HCT116 (cell line): ENCODE data around the gene ERMN. TPM values are rescaled to one million over a fixed set of nuclear protein-coding genes. Genes with fewer than 3 reads are reported as not detected.

ENCODE experiments used
- ATAC-seq: fragments of 200-7000 bp; cut with Tn5 transposase; 2 replicates; pipeline ENCODE4 v1.9.1; 2020; ENCODE audit warnings: mild to moderate bottlenecking, moderate library complexity
- BruUV-seq: library from RNA; stranded (reverse); fragments of 400-500 nt; replicated peaks from 2 replicates; lab custom pipeline; 2021; lab: Mats Ljungman, UMichigan
- CTCF ChIA-PET: fragments of 300-600 bp; sonication (Branson Sonifier 250); formaldehyde crosslinking; loops from one replicate; lab custom pipeline; 2021; ENCODE audit warnings: antibody characterized with exemption; lab: Charles Lee
- POLR2A ChIA-PET: fragments of 300-600, 350-600 bp; sonication (Branson Sonifier 250); formaldehyde crosslinking; loops from one replicate; lab custom pipeline; 2021; ENCODE audit warnings: antibody characterized with exemption; lab: Charles Lee
- RAD21 ChIA-PET, 2 experiments: fragments of 300-600 bp; sonication (Branson Sonifier 250); formaldehyde crosslinking; loops; one replicate each; lab custom pipeline; 2023; ENCODE audit warnings: low total read pairs in 2 of 2; ENCODE audit not compliant: uncharacterized antibody in 2 of 2, unreplicated experiment in 2 of 2, low non-redundant PET in 1 of 2; lab: Charles Lee
- DNase-seq: peaks from one replicate; pipeline ENCODE4 v3.0.0-alpha.2; 2010; ENCODE audit warnings: low read depth, low spot score
- H2AFZ ChIP-seq: fragments of 200-600 bp; shearing (Covaris generic), sonication (generic); 2 replicates; pipeline ENCODE4 v1.6.1; 2017; ENCODE audit warnings: low read depth, mixed run types, mixed read lengths, antibody characterized with exemption, low read length; ENCODE audit not compliant: poor library complexity, severe bottlenecking
- H3K27ac ChIP-seq: 2 replicates; pipeline ENCODE4 v1.5.1; 2012; ENCODE audit warnings: low read depth, low read length
- H3K27me3 ChIP-seq: fragments of 200-600 bp; sonication (generic); 2 replicates; pipeline ENCODE4 v1.6.1; 2016; ENCODE audit warnings: mixed run types, low read length, mixed read lengths; ENCODE audit not compliant: insufficient read depth
- H3K36me3 ChIP-seq, 2 experiments: fragments of 200-500 bp in 1 of 2; fragments of 200-600 bp in 1 of 2; sonication (Bioruptor generic) in 1 of 2; sonication (generic) in 1 of 2; 2 replicates each; pipeline versions ENCODE4 v1.5.1 to v1.6.1; 2014 to 2016; ENCODE audit warnings: low read length in 2 of 2, inconsistent platforms in 1 of 2, mixed read lengths in 1 of 2, mixed run types in 1 of 2; ENCODE audit not compliant: insufficient read depth in 2 of 2, control insufficient read depth in 1 of 2
- H3K4me1 ChIP-seq, 2 experiments: fragments of 200-600 bp in 1 of 2; sonication (generic) in 1 of 2; 2 replicates each; pipeline versions ENCODE4 v1.5.1 to v1.6.1; 2012 to 2017; ENCODE audit warnings: low read length in 2 of 2, inconsistent platforms in 1 of 2, mild to moderate bottlenecking in 1 of 2, mixed read lengths in 1 of 2, mixed run types in 1 of 2, moderate library complexity in 1 of 2; ENCODE audit not compliant: insufficient read depth in 2 of 2, control insufficient read depth in 1 of 2
- H3K4me2 ChIP-seq: fragments of 200-600 bp; sonication (generic); 2 replicates; pipeline ENCODE4 v1.6.1; 2017; ENCODE audit warnings: mixed run types, low read length, mixed read lengths
- H3K4me3 ChIP-seq, 2 experiments: fragments of 200-600 bp in 1 of 2; sonication (generic) in 1 of 2; replicated peaks in 1 of 2; 2 replicates each; pipeline ENCODE4 v1.5.1; 2011 to 2016; ENCODE audit warnings: low read length in 2 of 2, control low read depth in 1 of 2, low read depth in 1 of 2, mild to moderate bottlenecking in 1 of 2, mixed read lengths in 1 of 2, mixed run types in 1 of 2
- H3K79me2 ChIP-seq: fragments of 200-600 bp; sonication (generic); 2 replicates; pipeline ENCODE4 v1.6.1; 2017; ENCODE audit warnings: mild to moderate bottlenecking, mixed run types, low read length, moderate library complexity, mixed read lengths; ENCODE audit not compliant: insufficient read depth
- H3K9ac ChIP-seq: fragments of 200-600 bp; sonication (generic); 2 replicates; pipeline ENCODE4 v1.6.1; 2016; ENCODE audit warnings: low read length, mixed read lengths
- H3K9me2 ChIP-seq: fragments of 200-600 bp; sonication (generic), shearing (Covaris generic); 2 replicates; pipeline ENCODE4 v1.6.1; 2017; ENCODE audit warnings: mixed run types, mild to moderate bottlenecking, moderate library complexity; ENCODE audit not compliant: insufficient read depth
- H3K9me3 ChIP-seq, 2 experiments: fragments of 200-500 bp in 1 of 2; fragments of 200-600 bp in 1 of 2; sonication (Bioruptor generic) in 1 of 2; sonication (generic) in 1 of 2; 2 replicates each; pipeline ENCODE4 v1.6.1; 2014 to 2017; ENCODE audit warnings: low read length in 2 of 2, mixed read lengths in 2 of 2, inconsistent platforms in 1 of 2, low read depth in 1 of 2, mild to moderate bottlenecking in 1 of 2, mixed run types in 1 of 2, moderate library complexity in 1 of 2; ENCODE audit not compliant: control insufficient read depth in 1 of 2, insufficient read depth in 1 of 2
- H4K20me1 ChIP-seq: fragments of 200-600 bp; sonication (generic), shearing (Covaris generic); 2 replicates; pipeline ENCODE4 v1.6.1; 2017; ENCODE audit warnings: mixed run types, mild to moderate bottlenecking, moderate library complexity; ENCODE audit not compliant: insufficient read depth
- ELF1 ChIP-seq: IDR thresholded peaks from 2 replicates; pipeline ENCODE4 v1.6.1; 2012; ENCODE audit warnings: low read depth, borderline replicate concordance
- MAX ChIP-seq: IDR thresholded peaks from 2 replicates; pipeline ENCODE4 v1.6.1; 2012
- POLR2AphosphoS5 ChIP-seq: IDR thresholded peaks from 2 replicates; pipeline ENCODE4 v1.6.1; 2011; ENCODE audit warnings: mild to moderate bottlenecking, low read depth, low read length, moderate library complexity
- SIN3A ChIP-seq: IDR thresholded peaks from 2 replicates; pipeline ENCODE4 v1.6.1; 2012; ENCODE audit warnings: low read depth
- SP1 ChIP-seq: IDR thresholded peaks from 2 replicates; pipeline ENCODE4 v1.6.1; 2012; ENCODE audit warnings: low read depth
- SRF ChIP-seq: IDR thresholded peaks from 2 replicates; pipeline ENCODE4 v1.6.1; 2012; ENCODE audit warnings: low read depth
- ZBTB33 ChIP-seq: IDR thresholded peaks from 2 replicates; pipeline ENCODE4 v1.6.1; 2011; ENCODE audit warnings: mild to moderate bottlenecking, low read length, moderate library complexity; ENCODE audit not compliant: insufficient replicate concordance; ENCODE audit errors: extremely low read depth
- ZNF274 ChIP-seq: fragments of 200-500 bp; sonication (Bioruptor generic); IDR thresholded peaks from 2 replicates; pipeline ENCODE4 v1.6.1; 2014; ENCODE audit warnings: mild to moderate bottlenecking, low read depth, low read length, inconsistent platforms
- intact Hi-C: fragments of 100-400 bp; cut with micrococcal nuclease; formaldehyde crosslinking; loops from 2 replicates; pipeline ENCODE4 v1.10.0; 2022
- total RNA-seq: library from RNA; stranded (reverse); gene quantifications from one replicate; pipeline ENCODE4 v1.2.1, GENCODE V29; 2021; ENCODE audit not compliant: unreplicated experiment
- TF ChIP-seq, protein P1 (sequence below): IDR thresholded peaks from 2 replicates; pipeline ENCODE4 v1.6.1; 2012; ENCODE audit warnings: low read depth
- TF ChIP-seq, protein P2 (sequence below): IDR thresholded peaks from 2 replicates; pipeline ENCODE4 v1.6.1; 2012

Gene ERMN
- total RNA-seq, 1 experiment from 2014 or later: not detected

- intact Hi-C loops: loop anchor here (5.0 kb wide), 1 partner anchor 187 kb away; no protein-coding TSS in a partner anchor
- CTCF ChIA-PET: interaction anchor here (1.2 to 3.6 kb wide), 2 partner anchors 22 to 31 kb away, joined by 3 to 29 read pairs; partner anchors contain the start of gene ERMN
- no peak overlapping the region for H3K9ac ChIP-seq
- H3K27me3 ChIP-seq: no peaks in the 10 kb centered on the region
- no peak overlapping the region for H3K4me2 ChIP-seq
- no peak overlapping the region for H3K4me3 ChIP-seq
- no TSS peak for BruUV-seq
- RAD21 ChIA-PET: no interaction called here
- no peak for TF ChIP-seq SRF
- TF ChIP-seq, protein P1, sequence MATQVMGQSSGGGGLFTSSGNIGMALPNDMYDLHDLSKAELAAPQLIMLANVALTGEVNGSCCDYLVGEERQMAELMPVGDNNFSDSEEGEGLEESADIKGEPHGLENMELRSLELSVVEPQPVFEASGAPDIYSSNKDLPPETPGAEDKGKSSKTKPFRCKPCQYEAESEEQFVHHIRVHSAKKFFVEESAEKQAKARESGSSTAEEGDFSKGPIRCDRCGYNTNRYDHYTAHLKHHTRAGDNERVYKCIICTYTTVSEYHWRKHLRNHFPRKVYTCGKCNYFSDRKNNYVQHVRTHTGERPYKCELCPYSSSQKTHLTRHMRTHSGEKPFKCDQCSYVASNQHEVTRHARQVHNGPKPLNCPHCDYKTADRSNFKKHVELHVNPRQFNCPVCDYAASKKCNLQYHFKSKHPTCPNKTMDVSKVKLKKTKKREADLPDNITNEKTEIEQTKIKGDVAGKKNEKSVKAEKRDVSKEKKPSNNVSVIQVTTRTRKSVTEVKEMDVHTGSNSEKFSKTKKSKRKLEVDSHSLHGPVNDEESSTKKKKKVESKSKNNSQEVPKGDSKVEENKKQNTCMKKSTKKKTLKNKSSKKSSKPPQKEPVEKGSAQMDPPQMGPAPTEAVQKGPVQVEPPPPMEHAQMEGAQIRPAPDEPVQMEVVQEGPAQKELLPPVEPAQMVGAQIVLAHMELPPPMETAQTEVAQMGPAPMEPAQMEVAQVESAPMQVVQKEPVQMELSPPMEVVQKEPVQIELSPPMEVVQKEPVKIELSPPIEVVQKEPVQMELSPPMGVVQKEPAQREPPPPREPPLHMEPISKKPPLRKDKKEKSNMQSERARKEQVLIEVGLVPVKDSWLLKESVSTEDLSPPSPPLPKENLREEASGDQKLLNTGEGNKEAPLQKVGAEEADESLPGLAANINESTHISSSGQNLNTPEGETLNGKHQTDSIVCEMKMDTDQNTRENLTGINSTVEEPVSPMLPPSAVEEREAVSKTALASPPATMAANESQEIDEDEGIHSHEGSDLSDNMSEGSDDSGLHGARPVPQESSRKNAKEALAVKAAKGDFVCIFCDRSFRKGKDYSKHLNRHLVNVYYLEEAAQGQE: no peak
- TF ChIP-seq ZBTB33: no peak
- no peak for TF ChIP-seq SP1
- no peak for TF ChIP-seq ELF1
- TF ChIP-seq ZNF274: no peak
- no peak for TF ChIP-seq SIN3A
- no peak for TF ChIP-seq MAX
- TF ChIP-seq, protein P2, sequence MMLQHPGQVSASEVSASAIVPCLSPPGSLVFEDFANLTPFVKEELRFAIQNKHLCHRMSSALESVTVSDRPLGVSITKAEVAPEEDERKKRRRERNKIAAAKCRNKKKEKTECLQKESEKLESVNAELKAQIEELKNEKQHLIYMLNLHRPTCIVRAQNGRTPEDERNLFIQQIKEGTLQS: no peak
- TF ChIP-seq POLR2AphosphoS5: no peak
- H2AFZ ChIP-seq: no peak overlapping the region
- 0 out of 4 replicates have a peak, but pooled peaks cover 0 to 5% of the 10 kb centered on the region in 2 experiments for H3K4me1 ChIP-seq
- POLR2A ChIA-PET: no interaction called here
- H3K79me2 ChIP-seq: no peaks in the 10 kb centered on the region
- DNase-seq (no peak), ATAC-seq (no peak)
- H3K27ac ChIP-seq: no peak overlapping the region
- H3K9me2 ChIP-seq: no peaks in the 10 kb centered on the region
- H3K9me3 ChIP-seq: no peaks in the 10 kb centered on the region
- no peaks in the 10 kb centered on the region for H4K20me1 ChIP-seq
- H3K36me3 ChIP-seq: no peaks in the 10 kb centered on the region
Measured at GRCh38 chr2:157304811-157305722, 20.6 kb downstream of the ERMN start.
